GM19438 (cell line): ENCODE results near the gene CA11.
A peak's percentile ranks its signal among the peaks of the same experiment; 100 is the strongest.

Experiments
- ATAC-seq: cut with Tn5 transposase; IDR thresholded peaks from one replicate; pipeline ENCODE4 v1.9.1; 2021; ENCODE audit warnings: low read depth; ENCODE audit not compliant: unreplicated experiment

The CA11 gene

GRCh38 chr19:48616041-48616436, 29.9 kb downstream of the CA11 start:
- no peak for ATAC-seq

GRCh38 chr19:48615231-48616040, 30.6 kb downstream of the CA11 start:
- ATAC-seq = no peak

GRCh38 chr19:48614436-48615230, 31.4 kb downstream of the CA11 start, which contains the start of gene FAM83E:
FAM83E (minus strand) TSS chr19:48615076; CDS start chr19:48613372, 1,704 bp downstream.
- ATAC-seq = no peak

GRCh38 chr19:48613852-48614435, 32.0 kb downstream of the CA11 start:
- ATAC-seq = no peak

GRCh38 chr19:48613024-48613851, 32.7 kb downstream of the CA11 start:
- no peak for ATAC-seq

- no peak for ATAC-seq
Observed at GRCh38 chr19:48611872-48612271, 34.1 kb downstream of the CA11 start.

GRCh38 chr19:48609571-48610108, 36.3 kb downstream of the CA11 start:
- ATAC-seq = no peak

- ATAC-seq = peak; percentile 62
Observed at GRCh38 chr19:48608798-48609263, 37.2 kb downstream of the CA11 start.

- no peak for ATAC-seq
Observed at GRCh38 chr19:48607359-48607755, 38.6 kb downstream of the CA11 start.

GRCh38 chr19:48606463-48607358, 39.3 kb downstream of the CA11 start, which contains the start of gene SPACA4:
SPACA4 (plus strand) TSS chr19:48606742; CDS start chr19:48606979, 237 bp downstream.
- no peak for ATAC-seq

- no peak for ATAC-seq
Observed at GRCh38 chr19:48603850-48604249, 42.1 kb downstream of the CA11 start.

GRCh38 chr19:48603449-48603848, 42.5 kb downstream of the CA11 start:
- ATAC-seq = no peak

GRCh38 chr19:48603001-48603400, 43.0 kb downstream of the CA11 start:
- no peak for ATAC-seq

GRCh38 chr19:48600679-48601417, 45.1 kb downstream of the CA11 start:
- ATAC-seq = no peak

GRCh38 chr19:48598996-48599700, 46.8 kb downstream of the CA11 start:
- ATAC-seq = no peak

GRCh38 chr19:48596679-48597465, 49.1 kb downstream of the CA11 start:
- ATAC-seq = no peak

- no peak for ATAC-seq
Observed at GRCh38 chr19:48596237-48596636, 49.8 kb downstream of the CA11 start.
